DOHH2 (cell line): ENCODE results near the gene CFAP157.

Experiments used
- EZH2phosphoT487 ChIP-seq: fragments of 200-600 bp; sonication (generic); IDR thresholded peaks from 2 replicates; pipeline ENCODE4 v1.6.1; 2017; ENCODE audit warnings: borderline replicate concordance, mild to moderate bottlenecking, antibody characterized with exemption, low read length, moderate library complexity, mixed read lengths
- TF ChIP-seq, protein P1 (sequence below): fragments of 200-600 bp; sonication (generic); IDR thresholded peaks from one replicate; pipeline ENCODE4 v1.5.1; 2014; ENCODE audit warnings: antibody characterized with exemption, mild to moderate bottlenecking, low read depth, low read length; ENCODE audit not compliant: poor library complexity, severe bottlenecking

DNA sequence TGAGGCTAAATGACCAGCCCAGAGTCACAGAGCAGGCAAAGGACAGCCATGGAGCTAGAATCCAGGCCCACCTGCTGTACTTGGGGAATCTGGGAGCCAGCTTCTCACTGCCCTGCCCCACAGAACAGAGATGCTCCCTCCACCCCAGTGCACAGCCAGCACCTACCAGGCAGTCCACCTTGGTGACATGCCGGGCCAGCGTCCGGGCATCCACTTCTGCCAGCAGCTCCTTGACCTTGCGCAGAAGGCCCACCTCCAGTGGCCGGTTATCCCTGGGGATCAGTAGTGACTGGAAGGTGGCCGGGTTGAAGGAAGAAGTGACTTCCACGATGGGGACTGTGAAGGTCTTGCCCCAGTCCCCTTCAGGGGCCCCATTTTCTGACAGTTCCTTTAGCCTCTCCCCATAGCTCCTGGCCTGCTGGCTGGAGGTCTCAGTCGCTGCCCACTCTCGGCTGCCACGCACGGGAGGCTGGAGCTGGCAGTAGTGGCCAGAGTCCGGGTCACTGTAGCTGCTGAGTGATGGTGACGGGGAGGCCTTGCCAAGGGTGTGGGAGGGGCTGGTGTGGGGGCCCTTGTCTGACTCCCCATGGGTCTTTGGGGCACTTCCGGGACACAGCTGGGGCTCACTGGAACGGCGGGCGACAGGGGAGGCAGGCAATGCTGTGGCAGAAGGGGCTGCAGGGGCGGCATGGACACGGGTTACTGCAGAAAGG is 37.8 kb downstream of the CFAP157 start:
- TF ChIP-seq, protein P1, sequence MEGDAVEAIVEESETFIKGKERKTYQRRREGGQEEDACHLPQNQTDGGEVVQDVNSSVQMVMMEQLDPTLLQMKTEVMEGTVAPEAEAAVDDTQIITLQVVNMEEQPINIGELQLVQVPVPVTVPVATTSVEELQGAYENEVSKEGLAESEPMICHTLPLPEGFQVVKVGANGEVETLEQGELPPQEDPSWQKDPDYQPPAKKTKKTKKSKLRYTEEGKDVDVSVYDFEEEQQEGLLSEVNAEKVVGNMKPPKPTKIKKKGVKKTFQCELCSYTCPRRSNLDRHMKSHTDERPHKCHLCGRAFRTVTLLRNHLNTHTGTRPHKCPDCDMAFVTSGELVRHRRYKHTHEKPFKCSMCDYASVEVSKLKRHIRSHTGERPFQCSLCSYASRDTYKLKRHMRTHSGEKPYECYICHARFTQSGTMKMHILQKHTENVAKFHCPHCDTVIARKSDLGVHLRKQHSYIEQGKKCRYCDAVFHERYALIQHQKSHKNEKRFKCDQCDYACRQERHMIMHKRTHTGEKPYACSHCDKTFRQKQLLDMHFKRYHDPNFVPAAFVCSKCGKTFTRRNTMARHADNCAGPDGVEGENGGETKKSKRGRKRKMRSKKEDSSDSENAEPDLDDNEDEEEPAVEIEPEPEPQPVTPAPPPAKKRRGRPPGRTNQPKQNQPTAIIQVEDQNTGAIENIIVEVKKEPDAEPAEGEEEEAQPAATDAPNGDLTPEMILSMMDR, result no peak
- TF ChIP-seq EZH2phosphoT487, result no peak
